ENCODE measurements around the gene NOTUM.

NOTUM gene

DNA sequence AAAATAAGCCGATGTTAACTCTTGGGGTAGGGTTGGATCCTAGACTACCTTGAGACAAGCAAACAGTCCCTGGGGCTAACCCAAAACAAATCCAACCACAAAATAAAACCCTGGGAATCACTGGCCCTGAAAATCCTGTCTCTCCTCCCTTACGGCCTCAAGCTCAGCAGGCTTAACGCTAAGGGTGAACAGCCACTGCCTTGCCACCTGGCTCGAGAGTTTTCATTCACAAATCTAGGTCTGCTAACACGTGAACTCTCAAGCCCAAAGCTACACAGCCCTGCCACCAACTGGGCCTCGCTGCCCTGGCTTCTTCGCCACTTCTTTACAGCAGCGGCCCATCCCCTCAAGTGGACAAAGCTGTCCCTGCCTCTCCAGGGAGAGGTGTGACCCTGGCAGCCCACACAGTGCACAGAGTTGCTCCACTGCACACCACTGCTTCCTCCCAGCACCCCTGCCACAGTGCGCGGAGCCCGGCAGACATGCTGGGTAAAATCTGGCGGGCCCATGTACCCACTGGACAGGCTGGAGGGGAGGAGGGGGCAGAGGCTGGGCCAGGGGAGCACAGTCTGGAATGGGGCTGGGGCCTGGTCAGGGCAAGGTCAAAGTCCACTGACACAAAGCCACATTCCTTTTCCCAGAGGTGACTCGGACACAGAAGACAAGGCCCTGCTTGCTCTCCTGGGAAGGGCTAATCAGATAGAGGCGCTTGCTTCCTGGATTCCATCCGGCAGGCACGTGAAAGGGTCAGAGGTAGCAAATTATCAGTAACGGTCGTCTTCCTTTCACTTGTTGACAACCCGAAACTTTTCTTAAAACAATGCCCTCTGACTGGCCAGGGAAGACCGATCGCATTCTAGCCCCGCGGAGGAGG, 50.8 kb downstream of the NOTUM start:
- no peak for DNase-seq (ENCODE audit: low read depth)

DNA sequence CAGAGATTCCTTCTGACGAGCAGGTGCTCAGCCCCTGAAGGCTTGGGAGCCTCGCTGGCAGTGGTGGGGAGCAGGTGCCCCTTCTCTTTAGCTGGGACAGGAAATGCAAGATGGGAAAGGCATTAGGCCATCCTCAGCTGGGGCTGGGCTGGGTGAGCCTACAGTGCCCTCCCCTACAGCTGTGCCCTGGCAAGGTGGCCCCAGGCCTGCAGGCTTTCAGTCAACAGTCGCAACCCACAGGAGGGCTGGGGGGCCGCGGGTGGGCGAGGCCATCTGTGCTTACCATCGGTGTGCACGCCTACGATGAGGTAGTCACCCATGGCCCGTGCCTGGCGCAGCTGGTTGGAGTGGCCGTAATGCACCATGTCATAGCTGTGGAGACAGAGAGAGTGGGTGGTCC, 51.8 kb downstream of the NOTUM start:
- no peak for DNase-seq (ENCODE audit: low read depth)

DNA sequence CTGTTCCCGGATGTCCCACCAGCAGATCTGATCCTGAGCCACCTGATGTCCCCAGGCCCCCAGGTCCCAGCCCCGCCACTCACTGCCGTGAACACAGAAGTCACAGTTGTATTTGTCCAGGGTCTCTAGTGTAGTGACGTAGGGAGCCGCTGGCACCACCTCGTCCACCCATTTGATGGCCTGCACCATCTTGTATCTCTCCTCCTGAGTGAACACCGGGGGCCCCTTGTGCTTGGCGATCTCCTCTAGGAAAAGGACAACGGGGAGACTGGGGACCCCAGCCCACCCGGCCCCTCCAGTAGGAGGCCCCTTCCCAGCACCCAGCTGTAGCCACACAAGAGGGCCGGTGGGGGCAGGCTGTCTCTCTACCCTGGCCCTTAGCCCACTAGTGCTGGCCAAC, 52.2 kb downstream of the NOTUM start:
- no peak for DNase-seq (ENCODE audit: low read depth)

DNA sequence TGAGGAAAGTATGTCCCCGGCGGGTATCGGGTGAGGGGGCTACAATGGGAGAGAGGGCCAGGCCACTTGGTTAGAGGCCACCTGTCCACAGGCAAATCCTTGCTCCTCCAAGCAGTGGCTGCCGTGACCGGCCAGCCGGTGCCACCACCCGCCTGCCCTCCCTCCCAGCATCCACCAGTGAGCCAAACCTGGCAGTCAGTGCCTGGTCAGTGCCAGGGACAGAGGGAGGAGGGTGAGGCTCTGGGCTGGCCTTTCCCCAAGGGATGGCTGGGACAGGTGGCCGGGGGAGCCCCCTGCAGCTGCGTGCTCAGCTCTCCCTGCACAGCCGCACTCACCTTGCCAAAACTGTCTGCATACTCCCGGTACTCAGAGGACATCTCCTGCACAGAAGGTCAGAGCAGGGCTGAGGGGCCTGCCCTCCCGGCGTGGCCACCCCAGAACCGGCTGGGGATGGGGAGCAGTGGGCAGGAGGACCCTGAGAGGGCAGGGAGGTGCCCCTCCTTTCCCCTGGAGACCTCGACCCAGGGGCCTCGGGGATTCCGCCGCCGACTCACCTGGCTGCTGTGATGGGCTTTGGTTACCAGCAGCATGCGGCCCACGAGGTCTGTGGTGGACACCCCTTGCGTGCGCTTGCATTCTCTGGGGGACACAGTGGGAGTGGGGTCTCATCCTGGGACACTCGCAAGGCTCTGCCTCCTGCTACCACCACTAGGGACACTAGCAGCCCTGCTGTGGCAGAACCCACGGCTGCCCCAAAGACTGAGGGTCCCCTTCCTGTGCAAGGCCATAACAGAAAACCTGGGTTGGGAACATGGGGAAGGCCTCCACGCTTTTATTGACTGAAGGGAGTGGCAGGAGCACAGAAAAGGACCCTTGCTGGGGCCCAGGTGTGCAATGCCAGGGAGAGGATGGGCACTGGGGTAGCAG, 53.5 kb downstream of the NOTUM start:
- DNase-seq (ENCODE audit: low read depth): no peak

DNA sequence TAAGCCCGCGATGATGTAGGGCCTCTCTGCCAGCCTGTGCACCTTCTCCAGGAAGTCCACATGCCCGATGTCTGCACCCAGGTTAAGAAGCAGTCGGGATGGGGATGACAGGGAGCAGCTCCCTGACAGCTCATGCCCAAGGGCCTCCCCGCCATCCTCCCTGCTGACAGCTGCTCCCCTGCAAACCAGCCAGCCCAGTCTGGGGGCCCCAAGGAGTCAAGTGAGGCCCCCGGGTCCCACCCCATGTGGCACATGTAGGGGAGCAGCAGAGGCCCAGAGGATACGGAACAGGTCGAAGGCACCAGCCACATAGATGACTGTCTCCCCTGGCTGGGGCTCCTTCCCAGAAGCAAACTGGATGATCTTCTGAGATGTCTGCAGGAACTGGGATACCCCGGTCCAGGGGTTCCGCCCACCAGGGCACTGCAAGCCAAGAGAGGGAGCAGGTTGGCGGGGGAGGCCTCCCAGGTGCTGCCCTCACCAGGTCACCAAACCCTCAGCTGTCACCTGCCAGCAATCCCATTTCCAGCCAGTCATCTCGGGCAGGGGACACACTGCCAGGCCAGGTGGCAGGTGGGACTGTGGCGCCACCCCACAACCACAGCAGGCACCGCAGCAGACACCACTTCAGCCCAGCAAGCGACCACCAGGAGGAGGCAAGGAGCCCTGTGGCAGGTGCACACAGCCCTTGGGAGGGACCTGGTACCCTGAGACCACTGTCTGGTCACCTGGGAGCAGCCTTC, 54.3 kb downstream of the NOTUM start:
- DNase-seq (ENCODE audit: low read depth): no peak

DNA sequence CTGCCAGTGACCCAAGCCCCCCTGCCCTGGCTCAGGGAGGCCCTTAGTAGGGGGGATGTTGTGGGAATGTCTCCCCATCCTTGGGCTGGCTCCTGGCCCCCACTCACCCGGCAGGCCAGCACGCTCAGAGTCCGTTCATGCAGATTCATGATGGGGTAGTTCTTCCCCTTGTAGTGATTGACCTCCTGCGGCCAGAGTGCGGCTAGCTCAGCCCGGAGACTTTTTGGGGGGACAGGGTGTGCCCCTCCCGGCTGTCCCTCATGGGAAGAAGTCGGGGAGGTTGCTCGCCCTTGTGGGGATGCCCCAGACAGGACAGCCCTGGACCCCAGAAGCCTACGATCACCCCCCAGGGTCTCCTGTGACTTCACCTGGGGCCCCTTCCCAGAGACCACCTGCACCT, 55.0 kb downstream of the NOTUM start:
- no peak for DNase-seq (ENCODE audit: low read depth)

DNA sequence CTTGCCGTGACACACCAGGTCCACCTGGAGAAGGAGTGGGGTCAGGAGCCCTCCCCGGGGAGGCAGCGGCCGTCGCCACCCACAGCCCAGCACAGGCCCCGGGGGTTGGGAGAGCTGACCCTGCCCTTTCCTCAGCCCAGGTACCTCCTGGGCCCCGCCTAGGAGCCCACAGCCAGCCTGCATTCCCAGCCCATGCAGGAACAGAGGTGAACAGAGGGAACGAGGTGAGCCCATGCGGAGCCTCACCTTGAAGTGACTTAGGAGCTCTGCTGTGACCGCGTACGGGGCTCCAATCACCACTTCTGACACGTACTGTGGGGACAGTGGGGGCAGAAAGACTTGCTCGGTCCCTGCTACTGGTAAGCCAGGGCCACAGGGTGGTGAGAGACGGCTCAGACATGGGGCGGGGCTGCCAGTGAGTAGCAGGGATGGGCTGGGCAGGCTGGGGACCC, 55.5 kb downstream of the NOTUM start:
- no peak for DNase-seq (ENCODE audit: low read depth)

DNA sequence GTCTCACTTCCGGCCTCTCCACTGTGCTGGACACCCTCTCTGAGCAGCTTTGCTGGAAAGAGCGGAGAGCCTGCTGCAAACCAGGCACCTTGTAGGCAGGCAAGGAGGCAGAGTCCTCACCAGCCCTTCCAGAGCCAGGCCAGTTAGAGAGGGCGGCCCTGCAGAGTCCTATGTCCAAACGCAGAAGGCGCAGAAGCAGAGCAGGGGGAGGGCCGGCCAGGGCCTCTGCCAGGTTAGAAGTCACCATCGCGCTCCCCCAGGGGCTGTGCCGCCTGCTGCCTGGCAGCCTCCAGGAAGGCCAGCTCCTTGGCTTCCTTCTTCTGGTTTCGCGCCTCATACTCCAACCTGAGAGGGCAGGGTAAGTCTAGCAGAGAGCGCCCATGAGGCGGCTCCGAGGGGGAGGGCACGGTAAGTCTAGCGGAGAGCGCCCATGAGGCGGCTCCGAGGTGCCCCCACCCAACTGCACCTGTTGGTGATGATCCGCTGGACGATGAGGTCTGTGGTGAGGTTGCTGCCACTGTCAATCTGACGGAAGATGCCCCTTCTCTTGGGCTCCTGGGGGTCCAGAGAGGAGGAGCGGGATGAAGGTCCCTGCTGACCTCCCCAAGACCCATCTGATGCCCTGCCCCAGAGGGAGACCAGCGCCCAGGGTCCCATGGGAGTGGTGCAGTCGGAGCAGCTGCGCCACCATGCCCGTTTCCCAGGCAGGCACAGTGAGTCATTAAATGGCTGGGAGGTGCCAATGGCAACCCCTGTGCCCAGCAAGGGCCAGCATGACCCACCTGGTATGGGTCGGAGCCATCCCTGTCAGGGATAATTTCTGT, 56.2 kb downstream of the NOTUM start:
- DNase-seq (ENCODE audit: low read depth): no peak

DNA sequence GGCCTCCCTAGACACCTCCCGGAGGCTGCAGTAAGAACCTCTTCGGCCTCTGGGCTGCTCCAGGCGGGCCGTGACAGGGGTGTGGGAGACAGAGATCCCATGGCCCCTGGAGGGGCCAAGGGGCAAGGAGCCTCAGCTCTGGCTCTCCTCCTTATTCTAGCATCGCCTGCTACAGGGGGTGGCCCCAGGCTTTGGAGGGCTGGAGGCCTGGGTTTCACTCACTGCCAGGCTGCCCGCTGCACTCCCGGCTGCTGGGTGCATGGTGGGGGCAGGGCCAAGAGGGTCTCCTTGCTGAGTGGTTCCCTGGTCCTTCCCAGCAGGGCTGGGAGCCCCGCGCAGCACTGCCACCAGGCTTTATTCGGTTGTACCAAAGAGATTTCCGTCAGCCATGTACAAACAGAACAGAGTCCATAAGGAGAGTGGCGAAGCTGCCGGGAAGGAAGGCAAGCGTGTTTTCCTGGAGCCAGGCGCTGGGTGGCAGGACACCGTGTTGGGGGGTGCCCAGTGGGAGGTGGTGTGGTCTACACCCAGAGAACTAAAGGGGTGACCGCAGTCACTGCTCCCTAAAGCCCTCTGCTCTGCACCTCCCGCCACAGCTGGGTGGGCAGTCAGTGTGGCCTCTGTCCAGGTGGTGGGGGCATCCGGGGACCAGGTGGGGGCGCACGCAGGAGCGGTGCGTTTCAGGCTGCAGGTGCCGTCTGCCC, 56.9 kb downstream of the NOTUM start:
- no peak for DNase-seq (ENCODE audit: low read depth)

DNA sequence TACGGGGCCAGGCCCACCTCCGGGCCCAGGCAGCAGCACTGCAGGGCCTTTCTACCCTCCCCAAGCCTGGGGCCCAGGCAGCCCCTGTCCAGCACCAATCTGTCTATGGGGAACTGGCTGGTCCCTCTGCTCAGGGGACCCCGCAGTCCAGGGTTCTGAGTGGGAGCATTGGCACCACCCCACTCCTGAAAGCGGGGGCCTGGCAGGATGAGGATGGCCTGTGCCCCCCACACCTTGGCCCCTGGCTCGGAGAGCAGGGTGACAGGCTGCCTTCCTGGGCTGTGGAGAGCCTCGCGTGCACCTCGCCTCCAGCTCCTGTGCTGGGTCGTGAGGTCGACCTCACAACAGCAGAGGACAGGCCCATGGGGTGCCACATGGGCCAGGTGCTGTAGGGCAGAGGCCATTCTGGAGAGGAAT, 57.6 kb downstream of the NOTUM start:
- DNase-seq (ENCODE audit: low read depth): no peak

DNA sequence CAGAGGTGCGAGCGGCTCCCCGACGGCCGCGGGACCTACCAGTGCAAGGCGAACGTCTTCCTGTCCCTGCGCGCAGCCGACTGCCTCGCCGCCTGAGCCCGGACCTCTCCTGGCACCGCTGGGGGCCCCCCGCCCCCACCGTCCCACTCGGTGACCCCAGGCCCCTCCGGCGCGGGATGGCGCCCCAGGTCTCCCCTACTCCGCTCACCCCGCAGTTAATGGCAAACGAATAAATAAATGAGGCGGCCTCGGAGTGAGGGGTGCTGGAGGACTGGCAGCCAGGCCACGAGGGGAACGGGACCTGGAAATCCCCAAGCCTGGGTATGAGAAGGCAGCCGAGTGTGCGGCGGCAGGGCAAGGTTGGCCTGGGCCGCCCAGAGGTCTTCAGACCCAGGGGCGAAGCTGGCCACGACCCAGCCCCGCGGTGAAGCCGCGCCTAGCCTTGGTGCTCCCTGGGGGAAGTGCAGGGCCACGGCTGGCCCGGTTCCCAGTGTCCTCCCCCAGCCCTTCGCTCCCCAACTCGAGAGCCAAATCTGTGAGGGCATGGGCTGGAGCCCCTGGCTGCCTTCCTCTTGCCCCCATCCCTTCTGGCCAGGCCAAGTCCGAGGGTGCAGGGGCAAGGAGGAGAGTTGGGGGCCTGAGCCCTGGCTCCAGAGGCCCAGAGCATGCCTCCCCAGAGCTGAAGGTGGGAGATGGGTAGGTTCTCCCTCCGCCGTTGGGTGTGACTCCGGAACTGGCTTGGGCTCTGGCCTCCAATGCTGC, 58.2 kb downstream of the NOTUM start:
- DNase-seq (ENCODE audit: low read depth): no peak
